IgD-negative memory B cell (primary cell): ENCODE data around the gene RASSF1. TPM values are rescaled to one million over a fixed set of nuclear protein-coding genes. Genes with fewer than 3 reads are reported as not detected.
"Not testable (repeated sequence)": the region's sequence is repeated elsewhere in the genome, so short reads cannot be mapped to it uniquely, and the experiment has no call there.

Experiments used
- H3K27ac Mint-ChIP-seq, 3 donors: one replicate each; pipeline ENCODE4 v1.8.0; 2020 to 2022; ENCODE audit warnings: mild to moderate bottlenecking in 3 of 3, mixed read lengths in 3 of 3, moderate library complexity in 1 of 3
- H3K27me3 Mint-ChIP-seq: one replicate; pipeline ENCODE4 v1.8.0; 2021; ENCODE audit warnings: mixed read lengths
- H3K36me3 Mint-ChIP-seq: one replicate; pipeline ENCODE4 v1.8.0; 2020; ENCODE audit warnings: mild to moderate bottlenecking, mixed read lengths
- H3K4me1 Mint-ChIP-seq, 3 donors: one replicate each; pipeline ENCODE4 v1.8.0; 2020 to 2022; ENCODE audit warnings: mixed read lengths in 3 of 3, mild to moderate bottlenecking in 1 of 3
- H3K4me3 Mint-ChIP-seq, 4 donors: one replicate each; pipeline ENCODE4 v1.8.0; 2020 to 2022; ENCODE audit warnings: mild to moderate bottlenecking in 4 of 4, mixed read lengths in 4 of 4, moderate library complexity in 3 of 4
- H3K9me3 Mint-ChIP-seq, 3 donors: one replicate each; pipeline ENCODE4 v1.8.0; 2020 to 2021; ENCODE audit warnings: mixed read lengths in 3 of 3, mild to moderate bottlenecking in 1 of 3
- polyA plus RNA-seq: library from polyadenylated mRNA; unstranded; fragments of 300-500 nt; fragmentation: Illumina TruSeq; gene quantifications from one replicate; pipeline ENCODE4 v1.2.3, GENCODE V29; 2021

The RASSF1 gene
- polyA plus RNA-seq, 1 donor from 2014 or later: 155 TPM

- Mint-ChIP-seq H3K27me3 (no peaks in the 10 kb centered on the region), H3K36me3 (peaks cover 2% of the 10 kb centered on the region), H3K9me3 (no peaks in the 10 kb centered on the region), H3K4me1 (peaks cover 24 to 39% (median 25%) of the 10 kb centered on the region in 3 donors), H3K27ac (peak overlapping the region in 2 of 3 donors; percentile 73 to 82), H3K4me3 (peak overlapping the region in 3 of 4 donors; percentile 52 to 92 (median 78))
Measured at GRCh38 chr3:50318615-50319014, 22.0 kb downstream of the RASSF1 start.

DNA sequence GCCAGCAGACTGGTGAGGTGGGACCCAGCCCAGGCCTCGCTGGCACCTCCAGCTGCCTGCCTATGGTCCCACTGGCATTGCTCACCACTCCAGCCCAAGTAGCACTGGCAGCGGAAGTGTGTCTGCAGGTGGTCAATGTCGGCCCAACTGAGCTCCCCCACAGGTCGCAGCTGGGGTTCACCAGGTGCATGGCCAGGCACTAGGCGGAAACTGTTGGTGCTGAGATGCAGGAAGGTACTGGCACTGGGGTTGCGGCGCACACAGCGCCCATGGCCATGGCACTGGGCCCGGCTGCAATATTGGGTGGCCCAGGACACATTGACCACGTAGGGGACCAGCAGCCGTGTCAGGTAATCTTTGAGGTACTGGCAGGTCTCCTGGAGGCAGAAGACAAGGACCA, 22.5 kb downstream of the RASSF1 start:
- Mint-ChIP-seq H3K4me3 (peak overlapping the region in 2 of 4 donors; percentile 78 to 92), H3K9me3 (no peaks in the 10 kb centered on the region), H3K4me1 (peaks cover 24 to 39% (median 25%) of the 10 kb centered on the region in 3 donors), H3K27me3 (no peaks in the 10 kb centered on the region), H3K27ac (peak overlapping the region in 1 of 3 donors; percentile 82), H3K36me3 (peaks cover 2% of the 10 kb centered on the region)

- H3K4me3 Mint-ChIP-seq: peak overlapping the region in 1 of 4 donors; percentile 82
- H3K36me3 Mint-ChIP-seq: peaks cover 2% of the 10 kb centered on the region
- peaks cover 21 to 39% (median 24%) of the 10 kb centered on the region in 3 donors for H3K4me1 Mint-ChIP-seq
- no peaks in the 10 kb centered on the region for H3K27me3 Mint-ChIP-seq
- peak overlapping the region in 1 of 3 donors; percentile 78 for H3K27ac Mint-ChIP-seq
- no peaks in the 10 kb centered on the region for H3K9me3 Mint-ChIP-seq
Measured at GRCh38 chr3:50317300-50317699, 23.3 kb downstream of the RASSF1 start.

DNA sequence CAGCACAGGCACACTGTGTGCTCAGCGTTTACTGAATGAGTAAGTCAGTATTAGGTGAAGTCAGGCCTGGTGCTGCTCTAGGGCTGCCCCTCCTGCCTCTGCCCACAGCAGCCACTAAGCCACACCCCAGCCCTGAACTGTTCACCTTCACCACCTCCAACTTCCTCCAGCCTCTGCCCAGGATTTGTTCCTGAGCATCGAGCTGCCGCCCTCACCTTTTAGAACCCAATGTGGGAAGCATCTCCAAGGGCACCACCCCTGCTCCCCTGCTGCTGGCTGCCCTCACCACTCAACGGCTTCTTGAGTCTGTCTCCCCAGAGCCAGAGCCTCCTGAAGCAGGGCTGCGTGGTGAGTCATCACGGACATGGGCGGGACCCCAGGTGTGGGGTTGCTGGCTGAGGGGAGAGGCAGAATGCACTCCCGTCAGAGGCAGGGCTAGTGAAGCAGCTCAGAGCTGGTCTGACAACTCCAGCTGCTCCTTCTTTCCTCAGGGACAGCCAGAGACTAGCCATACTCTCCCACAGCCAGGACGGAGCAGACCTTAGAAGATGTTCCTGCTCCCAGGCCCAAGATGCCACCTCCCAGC, 23.9 kb downstream of the RASSF1 start:
- peaks cover 20 to 39% (median 24%) of the 10 kb centered on the region in 3 donors for H3K4me1 Mint-ChIP-seq
- peak overlapping the region; percentile 65 to 78 (median 68) for H3K27ac Mint-ChIP-seq
- peaks cover 2% of the 10 kb centered on the region for H3K36me3 Mint-ChIP-seq
- H3K4me3 Mint-ChIP-seq: peak overlapping the region; percentile 45 to 86 (median 79)
- no peaks in the 10 kb centered on the region for H3K9me3 Mint-ChIP-seq
- no peaks in the 10 kb centered on the region for H3K27me3 Mint-ChIP-seq

- Mint-ChIP-seq H3K27ac (no peak overlapping the region), H3K27me3 (no peaks in the 10 kb centered on the region), H3K4me1 (peaks cover 14 to 31% (median 18%) of the 10 kb centered on the region in 3 donors), H3K36me3 (peaks cover 2% of the 10 kb centered on the region), H3K4me3 (no peak overlapping the region), H3K9me3 (no peaks in the 10 kb centered on the region)
Measured at GRCh38 chr3:50314816-50315215, 25.8 kb downstream of the RASSF1 start.

GRCh38 chr3:50314342-50314741, 26.3 kb downstream of the RASSF1 start:
- H3K9me3 Mint-ChIP-seq: no peaks in the 10 kb centered on the region
- H3K4me1 Mint-ChIP-seq: peaks cover 12 to 28% (median 16%) of the 10 kb centered on the region in 3 donors
- peak overlapping the region in 1 of 3 donors; percentile 26 for H3K27ac Mint-ChIP-seq
- H3K27me3 Mint-ChIP-seq: no peaks in the 10 kb centered on the region
- H3K36me3 Mint-ChIP-seq: peaks cover 2% of the 10 kb centered on the region
- no peak overlapping the region for H3K4me3 Mint-ChIP-seq

DNA sequence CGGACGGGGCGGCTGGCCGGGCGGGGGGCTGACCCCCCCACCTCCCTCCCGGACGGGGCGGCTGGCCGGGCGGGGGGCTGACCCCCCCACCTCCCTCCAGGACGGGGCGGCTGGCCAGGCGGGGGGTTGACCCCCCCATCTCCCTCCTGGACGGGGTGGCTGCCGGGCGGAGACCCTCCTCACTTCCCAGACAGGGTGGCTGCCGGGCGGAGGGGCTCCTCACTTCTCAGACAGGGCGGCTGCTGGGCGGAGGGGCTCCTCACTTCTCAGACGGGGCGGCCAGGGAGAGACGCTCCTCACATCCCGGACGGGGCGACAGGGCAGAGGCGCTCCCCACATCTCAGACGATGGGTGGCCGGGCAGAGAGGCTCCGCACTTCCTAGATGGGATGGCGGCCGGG, 28.6 kb downstream of the RASSF1 start:
- not testable (repeated sequence) for H3K9me3 Mint-ChIP-seq, H3K4me3 Mint-ChIP-seq, H3K27me3 Mint-ChIP-seq, H3K36me3 Mint-ChIP-seq, H3K27ac Mint-ChIP-seq
- H3K4me1 Mint-ChIP-seq: peaks cover 9 to 14% (median 10%) of the 10 kb centered on the region in 3 donors

GRCh38 chr3:50304601-50305000, 36.0 kb downstream of the RASSF1 start:
- H3K4me3 Mint-ChIP-seq: peak overlapping the region in 1 of 4 donors; percentile 50
- peaks cover 7 to 13% (median 9%) of the 10 kb centered on the region in 3 donors for H3K4me1 Mint-ChIP-seq
- no peaks in the 10 kb centered on the region for H3K9me3 Mint-ChIP-seq
- H3K27me3 Mint-ChIP-seq: no peaks in the 10 kb centered on the region
- H3K36me3 Mint-ChIP-seq: no peaks in the 10 kb centered on the region
- H3K27ac Mint-ChIP-seq: peak overlapping the region in 1 of 3 donors; percentile 46

GRCh38 chr3:50303013-50303815, 37.4 kb downstream of the RASSF1 start, which contains the start of gene HYAL1:
TSS of gene HYAL1 (minus strand) at chr3:50303574. CDS start at chr3:50302956, 618 bp downstream.
- Mint-ChIP-seq H3K36me3 (no peaks in the 10 kb centered on the region), H3K4me3 (peak within 1 kb of the TSS in 1 of 4 donors; percentile 50), H3K27ac (no peak within 1 kb of the TSS), H3K27me3 (no peaks in the 10 kb centered on the region), H3K9me3 (no peaks in the 10 kb centered on the region), H3K4me1 (peaks cover 8 to 16% (median 12%) of the 10 kb centered on the region in 3 donors)

DNA sequence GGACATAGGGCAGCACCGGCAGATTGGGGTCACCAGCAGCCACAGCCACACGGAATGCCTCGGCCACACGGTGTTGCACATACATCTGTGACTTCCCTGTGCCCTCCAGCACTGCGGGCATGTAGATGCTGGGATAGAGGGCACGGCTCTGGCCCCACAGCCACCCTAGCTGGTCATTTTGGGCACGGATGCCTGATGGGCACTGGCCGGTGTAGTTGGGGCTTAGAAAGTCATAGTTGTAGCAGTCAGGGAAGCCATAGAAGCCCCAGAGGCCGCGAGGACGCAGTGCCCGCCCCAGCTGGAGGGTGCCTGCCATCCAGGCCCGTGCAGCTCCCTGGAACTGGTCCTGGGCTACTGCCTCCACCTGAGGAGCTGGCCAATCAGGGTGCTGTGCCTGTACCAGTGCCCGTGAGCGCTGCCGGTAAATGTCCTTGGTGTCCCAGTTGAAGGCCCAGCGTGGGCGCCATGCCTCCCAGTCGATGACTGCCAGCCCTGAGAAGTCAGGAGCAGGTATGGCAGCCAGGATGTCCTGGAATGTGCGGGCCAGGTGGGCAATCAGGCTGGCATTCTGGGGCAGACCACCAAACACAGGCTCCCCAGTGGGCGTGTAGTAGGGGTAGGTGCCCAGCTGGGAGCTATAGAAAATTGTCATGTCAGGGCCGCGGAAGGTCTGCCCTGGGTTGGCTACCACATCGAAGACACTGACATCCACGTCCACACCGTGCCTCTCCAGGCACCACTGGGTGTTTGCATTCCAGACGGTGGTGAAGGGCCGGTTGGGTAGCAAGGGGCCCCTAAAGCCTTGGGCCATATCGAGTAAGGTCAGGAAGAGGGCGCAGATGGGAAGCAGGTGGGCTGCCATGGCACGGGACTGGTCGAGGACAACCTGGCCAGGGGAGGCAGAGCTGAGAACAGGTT, 38.3 kb downstream of the RASSF1 start:
- Mint-ChIP-seq H3K9me3 (no peaks in the 10 kb centered on the region), H3K27me3 (no peaks in the 10 kb centered on the region), H3K4me1 (peaks cover 12 to 23% (median 16%) of the 10 kb centered on the region in 3 donors), H3K36me3 (no peaks in the 10 kb centered on the region), H3K27ac (no peak overlapping the region), H3K4me3 (peak overlapping the region in 1 of 4 donors; percentile 54)

- Mint-ChIP-seq H3K27ac (peak overlapping the region in 2 of 3 donors; percentile 23 to 98), H3K4me1 (peaks cover 12 to 23% (median 18%) of the 10 kb centered on the region in 3 donors), H3K4me3 (peak overlapping the region in 2 of 4 donors; percentile 29 to 83), H3K36me3 (no peaks in the 10 kb centered on the region), H3K27me3 (no peaks in the 10 kb centered on the region), H3K9me3 (no peaks in the 10 kb centered on the region)
Measured at GRCh38 chr3:50300681-50301254, 39.9 kb downstream of the RASSF1 start.

DNA sequence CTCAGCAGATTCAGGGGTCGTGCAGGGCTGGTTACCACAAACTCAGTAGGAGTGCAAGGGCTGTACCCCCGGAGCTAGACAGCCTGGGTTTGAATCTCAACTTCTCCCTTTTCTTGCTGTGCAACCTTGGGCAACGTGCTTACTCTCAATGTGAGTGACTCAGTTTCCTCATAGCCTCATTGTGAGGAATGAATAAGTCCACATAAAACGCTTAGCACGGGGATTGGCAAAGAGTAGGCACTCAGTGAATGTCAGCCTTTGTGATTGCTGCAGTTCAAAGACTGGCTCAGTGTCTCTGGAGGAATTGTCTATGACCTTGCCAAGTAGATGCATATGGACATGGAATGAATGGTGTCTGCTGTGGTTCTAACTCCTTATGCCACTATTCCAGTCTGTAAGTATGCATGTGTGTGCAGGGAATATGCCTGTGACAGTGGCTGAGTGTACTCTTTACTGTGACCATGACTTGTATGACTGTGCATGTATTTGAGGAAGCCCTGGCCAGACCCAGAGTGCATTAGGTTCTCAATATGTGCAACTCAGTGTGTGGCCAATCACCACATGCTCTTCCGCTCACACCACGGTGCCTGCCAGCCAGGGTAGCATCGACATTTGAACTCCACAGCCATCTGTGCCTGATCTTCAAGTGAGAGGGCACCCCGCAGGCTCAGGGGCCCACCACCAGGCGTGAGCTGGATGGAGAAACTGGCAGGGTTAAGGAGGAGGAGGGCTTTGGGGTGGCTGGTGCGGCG, 40.5 kb downstream of the RASSF1 start:
- Mint-ChIP-seq H3K27me3 (no peaks in the 10 kb centered on the region), H3K27ac (peak overlapping the region; percentile 86 to 98 (median 98)), H3K9me3 (no peaks in the 10 kb centered on the region), H3K4me3 (peak overlapping the region; percentile 83 to 99 (median 98)), H3K36me3 (no peaks in the 10 kb centered on the region), H3K4me1 (peaks cover 12 to 23% (median 18%) of the 10 kb centered on the region in 3 donors)

DNA sequence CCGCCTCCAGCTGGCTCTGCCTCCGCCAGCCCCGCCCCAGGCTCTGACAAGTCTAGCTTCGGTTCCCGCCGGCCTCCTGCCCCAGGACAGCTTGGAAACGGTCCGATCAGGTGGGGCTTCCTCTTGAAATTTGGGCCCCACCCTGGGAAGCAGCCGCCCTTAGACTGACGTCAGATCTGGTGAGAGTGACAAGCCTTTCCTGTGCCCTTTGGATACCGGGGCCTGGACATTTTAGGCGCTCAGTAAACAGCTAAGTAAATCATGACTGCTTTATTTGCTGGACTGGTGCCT, 41.1 kb downstream of the RASSF1 start:
- H3K4me1 Mint-ChIP-seq: peaks cover 12 to 23% (median 16%) of the 10 kb centered on the region in 3 donors
- no peaks in the 10 kb centered on the region for H3K36me3 Mint-ChIP-seq
- H3K9me3 Mint-ChIP-seq: no peaks in the 10 kb centered on the region
- H3K4me3 Mint-ChIP-seq: peak overlapping the region; percentile 83 to 99 (median 98)
- no peaks in the 10 kb centered on the region for H3K27me3 Mint-ChIP-seq
- peak overlapping the region; percentile 86 to 98 (median 98) for H3K27ac Mint-ChIP-seq
